ENCODE measurements around the gene B3GALT5.

DNA sequence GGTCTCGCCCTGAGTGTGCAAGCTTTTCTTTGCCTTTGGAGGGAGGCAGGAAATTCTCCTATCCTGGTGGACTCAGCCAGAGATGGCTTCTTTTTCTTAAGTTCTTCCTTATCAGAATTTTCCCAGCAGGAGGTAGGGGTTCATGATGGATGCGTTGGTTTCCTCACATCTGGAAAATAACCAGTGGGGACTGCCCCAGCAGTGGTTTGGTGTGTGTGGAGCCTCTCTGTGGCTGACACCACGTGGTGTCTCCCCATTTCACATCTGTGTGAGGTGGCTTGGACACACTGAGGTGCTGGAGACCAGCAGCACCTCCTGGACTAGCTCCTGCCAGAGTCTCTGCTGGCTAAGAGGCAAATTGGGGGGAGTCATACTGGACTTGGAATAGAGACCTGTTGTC lies 32.6 kb downstream of the B3GALT5 start:
- TF ChIP-seq, protein P1, sequence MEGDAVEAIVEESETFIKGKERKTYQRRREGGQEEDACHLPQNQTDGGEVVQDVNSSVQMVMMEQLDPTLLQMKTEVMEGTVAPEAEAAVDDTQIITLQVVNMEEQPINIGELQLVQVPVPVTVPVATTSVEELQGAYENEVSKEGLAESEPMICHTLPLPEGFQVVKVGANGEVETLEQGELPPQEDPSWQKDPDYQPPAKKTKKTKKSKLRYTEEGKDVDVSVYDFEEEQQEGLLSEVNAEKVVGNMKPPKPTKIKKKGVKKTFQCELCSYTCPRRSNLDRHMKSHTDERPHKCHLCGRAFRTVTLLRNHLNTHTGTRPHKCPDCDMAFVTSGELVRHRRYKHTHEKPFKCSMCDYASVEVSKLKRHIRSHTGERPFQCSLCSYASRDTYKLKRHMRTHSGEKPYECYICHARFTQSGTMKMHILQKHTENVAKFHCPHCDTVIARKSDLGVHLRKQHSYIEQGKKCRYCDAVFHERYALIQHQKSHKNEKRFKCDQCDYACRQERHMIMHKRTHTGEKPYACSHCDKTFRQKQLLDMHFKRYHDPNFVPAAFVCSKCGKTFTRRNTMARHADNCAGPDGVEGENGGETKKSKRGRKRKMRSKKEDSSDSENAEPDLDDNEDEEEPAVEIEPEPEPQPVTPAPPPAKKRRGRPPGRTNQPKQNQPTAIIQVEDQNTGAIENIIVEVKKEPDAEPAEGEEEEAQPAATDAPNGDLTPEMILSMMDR (IDR thresholded peaks at IDR 0.05; ENCODE audit: low read length) = no peak
- TF ChIP-seq EZH2phosphoT487 (IDR thresholded peaks at IDR 0.05; ENCODE audit: low read length) = no peak

Data from MM.1S (cell line).